ENCODE measurements around the gene MAK.
"Not testable (repeated sequence)": the region's sequence is repeated elsewhere in the genome, so short reads cannot be mapped to it uniquely, and the experiment has no call there.

The MAK gene

DNA sequence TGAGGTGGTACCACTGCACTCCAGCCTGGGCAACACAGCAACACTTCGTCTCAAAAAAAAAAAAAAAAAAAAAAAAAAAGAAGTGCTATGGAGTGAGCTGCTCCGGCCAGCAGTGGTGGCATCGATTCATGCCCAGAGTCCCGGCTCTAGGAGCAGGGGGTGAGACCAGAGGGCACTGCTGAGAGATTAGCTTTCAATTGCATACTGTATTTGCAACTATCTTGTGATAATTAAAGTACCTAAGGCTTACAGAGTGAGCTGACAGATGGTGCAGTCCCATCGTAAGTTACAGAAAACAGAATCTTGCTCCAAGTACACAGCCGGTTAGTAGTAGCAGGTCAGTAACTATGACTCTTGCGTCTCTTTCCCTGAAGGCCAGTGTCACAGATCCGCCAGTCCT is 59.3 kb downstream of the MAK start:
- DNase-seq (ENCODE audit: low read depth in 2 of 2), result no peak

- DNase-seq (ENCODE audit: low read depth in 2 of 2), result no peak
Measured at GRCh38 chr6:10778230-10778629, 60.1 kb downstream of the MAK start.

- no peak for DNase-seq (ENCODE audit: low read depth in 2 of 2)
Measured at GRCh38 chr6:10771371-10771894, 66.9 kb downstream of the MAK start.

GRCh38 chr6:10769419-10769818 is 68.9 kb downstream of the MAK start:
- no peak for DNase-seq (ENCODE audit: low read depth in 2 of 2)

DNA sequence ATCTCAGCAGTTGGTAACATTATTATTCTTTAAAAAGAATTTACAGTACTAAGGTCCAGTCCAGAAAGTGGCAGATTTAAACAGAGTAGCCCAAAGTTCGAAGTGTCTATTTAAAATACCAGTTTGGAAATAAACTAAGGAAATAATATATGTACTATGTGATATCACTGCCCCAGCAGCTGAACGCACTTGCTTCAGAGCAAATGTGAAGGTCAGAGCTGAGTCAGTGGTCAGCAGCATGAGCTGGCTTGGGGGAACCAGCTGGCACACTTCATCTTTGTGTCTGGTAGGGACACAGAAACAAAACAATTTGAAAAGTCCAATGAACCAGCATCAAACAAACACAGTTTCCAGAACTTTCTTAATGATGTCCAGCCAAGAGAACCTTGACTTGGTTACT is 75.3 kb downstream of the MAK start:
- no peak for DNase-seq (ENCODE audit: low read depth in 2 of 2)

DNA sequence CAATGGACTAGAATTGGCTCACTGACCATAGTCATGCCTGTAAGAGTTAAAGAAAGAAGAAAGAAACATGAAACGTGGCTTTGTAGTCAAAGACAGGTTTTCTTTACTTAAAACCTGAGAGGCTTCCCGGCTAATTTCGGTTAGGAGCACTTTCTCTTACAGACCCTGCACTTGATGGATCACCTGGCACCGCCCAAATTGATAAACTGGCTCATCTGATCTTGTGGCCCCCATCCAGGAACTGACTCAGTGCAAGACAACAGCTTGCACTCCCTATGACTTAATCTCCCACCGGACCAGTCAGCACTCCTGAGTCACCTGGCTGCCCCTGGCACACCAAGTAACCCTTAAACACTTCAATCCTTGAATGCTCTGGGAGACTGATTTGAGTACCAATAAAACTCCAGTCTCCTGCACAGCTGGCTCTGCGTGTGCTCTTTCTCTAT is 78.4 kb downstream of the MAK start:
- no peak for DNase-seq (ENCODE audit: low read depth in 2 of 2)

DNA sequence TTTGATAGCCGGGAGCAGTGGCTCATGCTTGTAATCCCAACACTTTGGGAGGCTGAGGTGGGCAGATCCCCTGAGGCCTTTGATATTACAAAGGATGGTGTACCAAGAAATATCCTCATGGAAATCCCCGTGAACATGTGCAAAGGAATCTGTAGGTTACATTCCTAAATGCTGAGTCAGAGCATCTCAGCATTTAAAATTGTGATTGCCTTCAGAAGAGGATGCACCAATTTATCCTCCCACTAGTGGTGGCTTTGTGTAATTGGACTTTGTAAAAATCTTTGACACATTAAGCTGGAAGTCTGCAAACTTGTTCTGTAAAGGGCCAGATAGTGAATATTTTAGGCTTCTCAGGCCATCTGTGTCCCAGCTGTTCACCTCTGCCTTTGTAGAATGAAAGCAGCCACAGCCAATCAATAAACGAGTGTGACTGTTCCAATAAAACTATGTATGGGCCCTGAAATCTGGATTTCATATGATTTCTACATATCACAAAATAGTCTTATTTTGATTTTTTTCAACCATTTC is 79.0 kb downstream of the MAK start:
- no peak for DNase-seq (ENCODE audit: low read depth in 2 of 2)

- no peak for DNase-seq (ENCODE audit: low read depth in 2 of 2)
Measured at GRCh38 chr6:10756085-10756484, 82.3 kb downstream of the MAK start.

- DNase-seq (ENCODE audit: low read depth in 2 of 2), result peak in 1 of 2 donors; percentile 7
Measured at GRCh38 chr6:10751757-10752156, 86.6 kb downstream of the MAK start.

DNA sequence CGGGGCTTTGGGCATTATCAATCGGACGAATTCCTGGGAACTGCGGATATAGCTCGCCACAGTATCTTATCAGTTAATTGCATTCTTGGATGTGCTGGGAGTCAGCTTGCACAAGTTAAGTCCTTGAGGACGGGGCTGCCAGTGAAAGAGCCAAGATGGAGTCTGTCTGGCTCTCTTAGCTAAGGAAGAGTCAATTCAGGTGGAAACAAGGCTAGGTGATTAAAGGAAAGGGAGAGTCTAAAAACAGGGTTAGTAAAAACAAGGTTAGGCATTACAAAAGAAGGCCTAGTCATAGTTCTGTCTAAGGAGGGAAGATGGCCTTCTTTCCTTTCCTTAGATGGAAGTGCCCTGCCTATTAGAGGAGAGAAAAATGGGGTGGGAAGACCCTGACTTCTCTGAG is 87.8 kb downstream of the MAK start:
- not testable (repeated sequence) for DNase-seq (ENCODE audit: low read depth in 2 of 2)

DNA sequence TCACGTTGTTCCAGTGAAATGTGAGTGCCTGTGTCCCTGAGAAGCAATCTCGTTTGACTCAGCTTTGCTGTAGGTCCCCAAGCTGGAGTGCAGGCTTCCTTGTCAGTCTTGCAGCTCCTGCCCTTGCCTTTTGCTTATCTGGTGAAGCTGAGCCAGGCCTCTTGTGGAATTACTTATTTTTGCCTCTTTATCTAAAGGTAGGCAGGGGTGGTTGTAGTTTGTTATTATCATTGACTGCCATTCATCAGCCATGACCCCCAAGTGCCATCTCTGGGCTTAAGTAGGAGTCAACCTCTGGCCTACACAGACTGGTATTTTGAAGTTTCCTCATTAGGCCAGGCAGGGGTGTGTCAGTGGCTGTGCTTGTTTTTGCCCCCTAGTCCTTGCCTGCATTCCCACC is 88.6 kb downstream of the MAK start:
- DNase-seq (ENCODE audit: low read depth in 2 of 2), result no peak

DNA sequence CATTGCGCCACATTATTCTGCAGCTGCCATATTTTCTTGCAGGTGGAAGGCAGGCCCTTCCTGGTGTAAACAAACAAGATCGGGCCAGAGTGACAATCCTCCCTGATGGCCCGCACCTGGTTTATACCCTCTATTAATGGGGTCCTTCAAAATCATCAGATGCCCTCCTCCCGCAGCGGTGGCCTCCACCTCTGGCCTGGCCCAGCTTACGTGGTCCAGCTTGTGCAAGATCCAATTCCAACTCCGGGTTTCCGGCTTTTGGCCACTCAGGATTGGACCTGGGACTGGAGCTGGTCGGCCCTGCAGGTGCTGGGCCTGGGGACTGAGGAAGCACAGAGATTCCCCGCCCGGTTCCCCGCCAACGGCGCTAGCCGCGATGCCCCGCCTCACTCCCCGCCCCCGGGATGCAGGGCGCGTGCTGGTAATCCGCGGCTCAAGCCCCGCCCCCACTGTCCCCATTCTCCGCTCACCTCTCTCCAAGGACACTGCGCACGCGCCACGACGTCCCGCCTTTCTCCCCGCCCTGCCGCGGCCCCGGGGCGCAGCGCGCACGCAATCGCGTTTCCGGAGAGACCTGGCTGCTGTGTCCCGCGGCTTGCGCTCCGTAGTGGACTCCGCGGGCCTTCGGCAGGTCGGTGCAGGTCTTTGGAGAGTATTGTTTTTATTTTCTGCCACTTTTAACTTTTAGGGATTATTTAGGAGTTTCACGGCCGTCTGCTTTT is 90.9 kb downstream of the MAK start, which contains the start of gene TMEM14B:
TSS of gene TMEM14B (plus strand) at position 555 of the 722 bp plus-strand sequence. CDS start 1,441 bp downstream, outside the sequence.
- DNase-seq (ENCODE audit: low read depth in 2 of 2), result peak; percentile 99 to 100

DNA sequence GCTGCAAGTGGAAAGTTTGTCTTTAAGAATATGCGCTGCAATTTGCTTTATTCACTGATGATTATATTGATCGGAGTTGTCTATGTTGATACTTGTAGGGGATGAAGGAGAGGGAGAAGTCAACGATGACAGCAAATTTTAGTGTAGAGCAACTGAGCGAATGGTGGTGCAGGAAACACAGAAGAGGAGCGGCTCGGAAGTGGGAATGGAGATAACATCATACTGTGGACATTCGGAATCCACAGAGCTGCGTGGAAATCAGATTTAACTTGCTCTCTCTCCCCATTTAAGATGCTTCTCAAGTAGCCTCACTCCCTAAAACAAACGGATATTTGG is 91.5 kb downstream of the MAK start:
- no peak for DNase-seq (ENCODE audit: low read depth in 2 of 2)

DNA sequence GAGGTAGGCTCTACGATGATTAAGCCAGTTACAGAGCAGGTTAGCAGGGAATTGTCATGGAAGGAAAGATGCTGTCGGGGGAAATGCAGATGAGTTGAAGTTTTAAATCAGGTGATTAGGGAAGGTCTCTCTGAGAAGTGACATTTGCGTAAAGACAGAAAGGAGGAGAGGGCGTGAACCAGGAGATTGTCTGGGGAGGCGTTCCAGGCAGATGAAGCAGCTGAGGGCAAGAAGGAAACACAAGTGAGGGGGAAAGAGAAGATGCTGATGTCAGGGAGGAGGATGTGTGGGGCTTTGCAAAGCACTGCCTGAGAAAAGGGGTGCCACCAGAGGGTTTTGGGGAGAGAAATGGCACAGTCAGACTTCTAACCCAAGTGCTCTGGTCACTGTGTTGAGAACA is 93.2 kb downstream of the MAK start:
- DNase-seq (ENCODE audit: low read depth in 2 of 2), result no peak

GRCh38 chr6:10743515-10743914 is 94.8 kb downstream of the MAK start:
- no peak for DNase-seq (ENCODE audit: low read depth in 2 of 2)

DNA sequence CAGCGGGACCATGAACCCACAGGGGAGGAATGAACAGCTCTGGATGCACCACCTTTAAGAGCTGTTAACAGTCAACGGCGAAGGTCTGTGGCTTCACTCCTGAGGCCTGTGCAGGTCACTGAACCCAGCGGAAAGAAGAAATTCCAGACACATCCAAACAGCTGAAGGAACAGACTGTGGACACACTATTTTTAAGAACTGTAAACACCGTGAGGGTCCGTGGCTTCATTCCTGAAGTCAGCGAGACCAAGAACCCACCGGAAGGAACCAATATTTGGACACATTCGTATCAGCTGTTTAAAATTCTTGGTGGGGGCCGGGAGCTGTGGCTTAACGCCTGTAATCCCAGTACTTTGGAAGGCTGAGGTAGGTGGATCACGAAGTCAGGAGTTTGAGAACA is 96.1 kb downstream of the MAK start:
- DNase-seq (ENCODE audit: low read depth in 2 of 2), result no peak

GRCh38 chr6:10741643-10742042 is 96.7 kb downstream of the MAK start:
- not testable (repeated sequence) for DNase-seq (ENCODE audit: low read depth in 2 of 2)

- DNase-seq (ENCODE audit: low read depth in 2 of 2), result no peak
Measured at GRCh38 chr6:10740061-10740460, 98.3 kb downstream of the MAK start.

DNA sequence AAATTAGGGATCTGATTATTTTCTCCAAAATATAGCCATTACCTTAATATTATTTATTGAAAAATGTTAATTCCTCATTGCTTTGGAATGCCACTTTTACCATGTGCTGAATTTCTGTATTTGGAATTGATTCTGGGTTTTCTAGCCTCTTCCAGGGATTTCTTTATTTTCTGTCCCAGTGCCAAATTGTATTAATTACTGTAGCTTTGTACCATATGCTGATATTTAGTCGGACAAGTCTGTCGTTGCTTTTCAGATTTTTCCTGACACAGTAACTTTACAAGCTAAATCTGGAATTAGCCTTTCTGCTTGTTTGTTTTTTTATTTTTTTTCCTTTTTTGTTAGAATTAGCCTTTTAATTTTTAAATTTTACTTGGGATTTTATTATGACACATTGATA is 101.6 kb downstream of the MAK start:
- DNase-seq (ENCODE audit: low read depth in 2 of 2), result no peak

- no peak for DNase-seq (ENCODE audit: low read depth in 2 of 2)
Measured at GRCh38 chr6:10733863-10734262, 104.5 kb downstream of the MAK start.

DNA sequence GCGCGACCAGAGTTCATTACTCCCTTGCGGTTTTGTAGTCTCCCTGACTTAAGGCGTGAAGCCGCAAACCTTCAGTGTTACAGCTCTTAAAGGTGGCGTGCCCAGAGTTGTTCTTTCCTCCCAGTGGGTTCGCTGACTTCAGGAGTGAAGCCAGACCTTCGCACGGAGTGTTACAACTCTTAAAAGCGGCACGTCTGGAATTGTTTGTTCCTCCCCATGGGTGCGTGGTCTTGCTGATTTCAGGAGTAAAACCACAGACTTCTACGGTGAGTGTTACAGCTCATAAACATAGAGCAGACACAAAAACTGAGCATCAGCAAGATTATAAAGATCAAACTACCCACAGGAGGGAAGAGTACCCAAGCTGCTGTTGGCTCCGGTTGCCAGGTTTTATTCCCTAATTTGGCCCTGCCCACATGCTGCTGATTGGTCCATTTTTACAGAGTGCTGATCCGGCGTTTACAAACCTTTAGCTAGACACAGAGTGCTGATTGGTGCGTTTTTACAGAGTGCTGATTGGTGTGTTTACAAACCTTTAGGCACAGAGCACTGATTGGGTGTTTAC is 105.1 kb downstream of the MAK start:
- DNase-seq (ENCODE audit: low read depth in 2 of 2), result peak in 1 of 2 donors; percentile 33

DNA sequence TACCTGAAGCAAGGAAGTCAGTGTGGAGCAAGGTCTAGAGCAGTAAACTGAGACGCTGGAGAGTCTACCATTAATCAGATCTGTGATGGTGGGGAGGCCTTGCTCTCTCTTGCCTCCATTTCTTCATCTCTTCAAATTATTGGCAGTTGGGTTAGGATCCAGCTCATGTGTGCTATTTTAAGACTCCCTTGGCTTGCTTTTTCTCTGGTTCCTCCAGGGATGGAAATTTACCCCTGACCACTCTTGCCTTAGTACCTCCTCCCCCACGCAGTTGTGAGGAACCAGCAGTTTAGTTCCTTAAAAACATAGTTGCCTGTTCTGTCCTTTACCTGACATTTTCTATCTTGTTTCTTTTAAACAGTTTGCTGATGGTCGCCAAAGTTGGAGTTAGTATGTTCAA is 108.1 kb downstream of the MAK start:
- DNase-seq (ENCODE audit: low read depth in 2 of 2), result no peak

GRCh38 chr6:10725716-10726115 is 112.6 kb downstream of the MAK start:
- no peak for DNase-seq (ENCODE audit: low read depth in 2 of 2)

Data from stimulated activated CD8-positive, alpha-beta memory T cell treated with anti-CD3 and anti-CD28 coated beads, Interleukin-2, amount 100 ng/mL, for 1 hour (primary cell).